SK-N-SH (cell line): Measurements from ENCODE around the gene CDK10. TPM values are rescaled to one million over a fixed set of nuclear protein-coding genes. Genes with fewer than 3 reads are reported as not detected.

ENCODE experiments used
- CTCF ChIA-PET: fragments of 300-600, 350-600 bp; formaldehyde crosslinking; extraction: SDS; loops from one replicate; lab custom pipeline; 2021; lab: Yijun Ruan, JAX
- POLR2A ChIA-PET: fragments of 350-600 bp; sonication (Branson Sonifier 250); formaldehyde crosslinking; extraction: SDS; loops from one replicate; lab custom pipeline; 2020; ENCODE audit warnings: antibody characterized with exemption, inconsistent platforms; lab: Yijun Ruan, JAX
- DNase-seq: peaks from one replicate; pipeline ENCODE4 v3.0.0; 2012
- H2AFZ ChIP-seq: fragments of 200-600 bp; sonication (generic); 2 replicates; pipeline ENCODE4 v1.8.1; 2016; ENCODE audit warnings: antibody characterized with exemption, mild to moderate bottlenecking, low read depth
- H3F3A ChIP-seq: fragments of 200-600 bp; sonication (generic); replicated peaks from 2 replicates; pipeline ENCODE3; 2016; ENCODE audit warnings: antibody characterized with exemption, mild to moderate bottlenecking; ENCODE audit not compliant: insufficient read depth
- H3K27ac ChIP-seq, 2 experiments: fragments of 200-500 bp in 1 of 2; fragments of 200-600 bp in 1 of 2; sonication (Bioruptor generic) in 1 of 2; sonication (generic), shearing (Covaris generic) in 1 of 2; 2 replicates each; pipeline versions ENCODE4 v1.5.1 to v1.6.1; 2014 to 2016; ENCODE audit warnings: low read depth in 2 of 2, inconsistent platforms in 1 of 2, low read length in 1 of 2, mild to moderate bottlenecking in 1 of 2, mixed read lengths in 1 of 2
- H3K27me3 ChIP-seq: fragments of 200-600 bp; sonication (generic), shearing (Covaris generic); 2 replicates; pipeline ENCODE4 v1.6.1; 2016; ENCODE audit warnings: mixed run types; ENCODE audit not compliant: insufficient read depth
- H3K36me3 ChIP-seq, 2 experiments: fragments of 200-500 bp in 1 of 2; fragments of 200-600 bp in 1 of 2; sonication (Bioruptor generic) in 1 of 2; sonication (generic) in 1 of 2; replicated peaks in 1 of 2; 2 replicates each; pipeline versions ENCODE3 to v1.5.1; 2014 to 2016; ENCODE audit warnings: low read length in 1 of 2, mild to moderate bottlenecking in 1 of 2; ENCODE audit not compliant: insufficient read depth in 2 of 2, control insufficient read depth in 1 of 2
- H3K4me1 ChIP-seq, 2 experiments: fragments of 200-500 bp in 1 of 2; fragments of 200-600 bp in 1 of 2; sonication (Bioruptor generic) in 1 of 2; sonication (generic), shearing (Covaris generic) in 1 of 2; 2 replicates each; pipeline versions ENCODE4 v1.5.1 to v1.6.1; 2014 to 2016; ENCODE audit warnings: low read depth in 1 of 2, low read length in 1 of 2, mixed run types in 1 of 2; ENCODE audit not compliant: insufficient read depth in 2 of 2, control insufficient read depth in 1 of 2
- H3K4me2 ChIP-seq: fragments of 200-600 bp; sonication (generic), shearing (Covaris generic); 2 replicates; pipeline ENCODE4 v1.6.1; 2017; ENCODE audit warnings: mixed run types
- H3K4me3 ChIP-seq, 2 experiments: fragments of 200-500 bp in 1 of 2; fragments of 200-600 bp in 1 of 2; sonication (Bioruptor generic) in 1 of 2; sonication (generic), shearing (Covaris generic) in 1 of 2; 2 replicates each; pipeline versions ENCODE4 v1.5.1 to v1.8.1; 2014 to 2016; ENCODE audit warnings: low read depth in 2 of 2, inconsistent platforms in 1 of 2, low read length in 1 of 2, mild to moderate bottlenecking in 1 of 2, mixed read lengths in 1 of 2, moderate library complexity in 1 of 2
- H3K79me2 ChIP-seq: fragments of 200-600 bp; sonication (generic); 2 replicates; pipeline ENCODE4 v1.8.1; 2017; ENCODE audit warnings: mild to moderate bottlenecking; ENCODE audit not compliant: insufficient read depth
- H3K9ac ChIP-seq: fragments of 200-600 bp; sonication (generic); 2 replicates; pipeline ENCODE4 v1.6.1; 2017; ENCODE audit warnings: mixed run types
- H3K9me2 ChIP-seq: fragments of 200-600 bp; sonication (generic); 2 replicates; pipeline ENCODE4 v1.6.1; 2017; ENCODE audit warnings: mixed run types
- H3K9me3 ChIP-seq: fragments of 200-600 bp; sonication (generic); 2 replicates; pipeline ENCODE4 v1.6.1; 2017; ENCODE audit warnings: mixed run types, mild to moderate bottlenecking, moderate library complexity
- H4K20me1 ChIP-seq: fragments of 200-600 bp; sonication (generic); 2 replicates; pipeline ENCODE4 v1.6.1; 2017; ENCODE audit warnings: mild to moderate bottlenecking, mixed run types; ENCODE audit not compliant: insufficient read depth
- EZH2phosphoT487 ChIP-seq: fragments of 200-600 bp; sonication (generic); IDR thresholded peaks from 2 replicates; pipeline ENCODE4 v1.6.1; 2017; ENCODE audit warnings: low read depth, mixed run types, mild to moderate bottlenecking, antibody characterized with exemption, moderate library complexity, borderline replicate concordance
- FOSL2 ChIP-seq: IDR thresholded peaks from 2 replicates; pipeline ENCODE4 v1.4.0; 2012; ENCODE audit warnings: low read depth, mild to moderate bottlenecking, moderate library complexity, borderline replicate concordance
- FOXJ3 ChIP-seq: sonication (generic); formaldehyde crosslinking; IDR thresholded peaks from 2 replicates; pipeline ENCODE4 v1.5.1; 2020; ENCODE audit warnings: mild to moderate bottlenecking, missing genetic modification reagents
- FOXM1 ChIP-seq: IDR thresholded peaks from 2 replicates; pipeline ENCODE4 v1.4.0; 2012; ENCODE audit warnings: low read depth, mild to moderate bottlenecking
- GABPA ChIP-seq: IDR thresholded peaks from 2 replicates; pipeline ENCODE4 v1.4.0; 2012; ENCODE audit warnings: low read depth, mild to moderate bottlenecking
- GATA2 ChIP-seq: sonication (generic); formaldehyde crosslinking; IDR thresholded peaks from 2 replicates; pipeline ENCODE4 v1.5.0; 2020; ENCODE audit warnings: mild to moderate bottlenecking, missing genetic modification reagents
- JUND ChIP-seq: IDR thresholded peaks from 2 replicates; pipeline ENCODE4 v1.4.0; 2012
- POLR2AphosphoS5 ChIP-seq: IDR thresholded peaks from 2 replicates; pipeline ENCODE4 v1.6.1; 2012; ENCODE audit warnings: low read depth, low read length
- RCOR1 ChIP-seq: fragments of 150-350 bp; IDR thresholded peaks from 2 replicates; pipeline ENCODE4 v1.6.1; 2017; ENCODE audit warnings: antibody characterized with exemption, low read length
- RXRA ChIP-seq: IDR thresholded peaks from 2 replicates; pipeline ENCODE4 v1.4.0; 2012; ENCODE audit warnings: low read depth, mild to moderate bottlenecking, borderline replicate concordance
- SIN3A ChIP-seq: IDR thresholded peaks from 2 replicates; pipeline ENCODE4 v1.6.1; 2012; ENCODE audit warnings: low read depth, mild to moderate bottlenecking, low read length, moderate library complexity, borderline replicate concordance
- TAF1 ChIP-seq: IDR thresholded peaks from 2 replicates; pipeline ENCODE4 v1.6.1; 2012; ENCODE audit warnings: low read depth, mild to moderate bottlenecking, low read length, moderate library complexity, borderline replicate concordance
- YY1 ChIP-seq: IDR thresholded peaks from 2 replicates; pipeline ENCODE4 v1.4.0; 2012; ENCODE audit warnings: low read depth, mild to moderate bottlenecking
- WGBS: methylation state at CpG from one replicate; pipeline ENCODE4 v1.1.6; 2017; ENCODE audit warnings: low lambda C conversion rate; 5-methylcytosine and 5-hydroxymethylcytosine counted together
- polyA plus RNA-seq, 3 experiments: library from polyadenylated mRNA; depleted of rRNA; stranded (reverse); fragments of >200 nt; gene quantifications; 2 replicates each; pipeline ENCODE4 v1.2.3, GENCODE V29; 2012
- TF ChIP-seq, protein P1 (sequence below): IDR thresholded peaks from 2 replicates; pipeline ENCODE4 v1.4.0; 2012; ENCODE audit warnings: low read depth
- TF ChIP-seq, protein P2 (sequence below): IDR thresholded peaks from 2 replicates; pipeline ENCODE4; 2012
- TF ChIP-seq, protein P3 (sequence below): fragments of 150-350 bp; IDR thresholded peaks from 2 replicates; pipeline ENCODE4 v1.6.1; 2017; ENCODE audit warnings: antibody characterized with exemption, low read length, low read depth, borderline replicate concordance
- TF ChIP-seq, protein P4 (sequence below): IDR thresholded peaks from 2 replicates; pipeline ENCODE4 v1.4.0; 2012; ENCODE audit warnings: low read depth, borderline replicate concordance
- TF ChIP-seq, protein P5 (sequence below): fragments of 200-600 bp; sonication (generic); IDR thresholded peaks from 2 replicates; pipeline ENCODE4 v1.6.1; 2017; ENCODE audit warnings: antibody characterized with exemption, mild to moderate bottlenecking, moderate library complexity

The CDK10 gene
- polyA plus RNA-seq, 1 of the 3 experiments (the other 2 are of a cell fraction): 84.7 TPM

DNA sequence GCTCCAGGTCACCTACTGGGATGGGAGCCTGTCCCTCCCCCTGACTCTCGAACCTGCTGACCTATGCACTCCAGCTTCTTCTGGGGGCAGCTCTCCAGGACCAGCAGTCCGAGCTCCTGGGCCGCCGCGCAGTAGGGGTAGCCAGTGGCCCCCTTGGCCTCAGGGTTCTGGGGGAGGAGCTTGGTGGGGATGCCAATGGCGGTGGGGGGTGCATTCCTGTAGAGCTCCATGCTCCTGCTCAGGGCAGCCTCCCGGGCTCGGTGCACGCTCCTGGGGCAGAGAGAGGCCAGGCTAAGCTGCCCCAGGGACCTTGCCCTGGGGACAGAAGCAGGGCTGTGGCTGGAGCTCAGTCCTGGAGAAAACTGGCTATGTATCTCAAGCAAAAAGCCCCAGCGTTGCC is 22.7 kb downstream of the CDK10 start:
- Histone ChIP-seq H2AFZ (no peak overlapping the region), H3K9me2 (no peaks in the 10 kb centered on the region), H3K4me1 (peaks cover 0 to 3% of the 10 kb centered on the region in 2 experiments; a peak in 1 of 4 replicates), H3K9me3 (no peaks in the 10 kb centered on the region), H3K79me2 (peaks cover 17% of the 10 kb centered on the region), H3F3A (peaks cover 6% of the 10 kb centered on the region), H3K36me3 (peaks cover 0 to 1% of the 10 kb centered on the region in 2 experiments), H3K4me2 (no peak overlapping the region), H4K20me1 (no peaks in the 10 kb centered on the region), H3K27me3 (no peaks in the 10 kb centered on the region), H3K9ac (no peak overlapping the region), H3K4me3 (no peak overlapping the region), H3K27ac (no peak overlapping the region)
- ChIA-PET CTCF (interaction anchor here (0.9 to 3.0 kb wide), 5 partner anchors 9 to 310 kb away, joined by 3 to 14 read pairs (median 3); partner anchors contain the start of gene DBNDD1), POLR2A (interaction anchor here (1.7 kb wide), 1 partner anchor 9 kb away, joined by 5 read pairs; no protein-coding TSS in a partner anchor)
- DNase-seq: no peak
- WGBS: 95% methylated on average over 6 of the region's 10 CpGs
- TF ChIP-seq, protein P1, sequence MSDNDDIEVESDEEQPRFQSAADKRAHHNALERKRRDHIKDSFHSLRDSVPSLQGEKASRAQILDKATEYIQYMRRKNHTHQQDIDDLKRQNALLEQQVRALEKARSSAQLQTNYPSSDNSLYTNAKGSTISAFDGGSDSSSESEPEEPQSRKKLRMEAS: no peak
- TF ChIP-seq FOXM1 (no peak), SIN3A (no peak), YY1 (no peak), GABPA (no peak), GATA2 (CRISPR knock-in tag) (no peak), TAF1 (no peak), RCOR1 (no peak), FOXJ3 (CRISPR knock-in tag) (no peak), EZH2phosphoT487 (no peak), RXRA (no peak), JUND (no peak), POLR2AphosphoS5 (no peak), FOSL2 (no peak)
- TF ChIP-seq, protein P2, sequence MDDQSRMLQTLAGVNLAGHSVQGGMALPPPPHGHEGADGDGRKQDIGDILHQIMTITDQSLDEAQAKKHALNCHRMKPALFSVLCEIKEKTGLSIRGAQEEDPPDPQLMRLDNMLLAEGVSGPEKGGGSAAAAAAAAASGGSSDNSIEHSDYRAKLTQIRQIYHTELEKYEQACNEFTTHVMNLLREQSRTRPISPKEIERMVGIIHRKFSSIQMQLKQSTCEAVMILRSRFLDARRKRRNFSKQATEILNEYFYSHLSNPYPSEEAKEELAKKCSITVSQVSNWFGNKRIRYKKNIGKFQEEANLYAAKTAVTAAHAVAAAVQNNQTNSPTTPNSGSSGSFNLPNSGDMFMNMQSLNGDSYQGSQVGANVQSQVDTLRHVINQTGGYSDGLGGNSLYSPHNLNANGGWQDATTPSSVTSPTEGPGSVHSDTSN: no peak
- TF ChIP-seq, protein P3, sequence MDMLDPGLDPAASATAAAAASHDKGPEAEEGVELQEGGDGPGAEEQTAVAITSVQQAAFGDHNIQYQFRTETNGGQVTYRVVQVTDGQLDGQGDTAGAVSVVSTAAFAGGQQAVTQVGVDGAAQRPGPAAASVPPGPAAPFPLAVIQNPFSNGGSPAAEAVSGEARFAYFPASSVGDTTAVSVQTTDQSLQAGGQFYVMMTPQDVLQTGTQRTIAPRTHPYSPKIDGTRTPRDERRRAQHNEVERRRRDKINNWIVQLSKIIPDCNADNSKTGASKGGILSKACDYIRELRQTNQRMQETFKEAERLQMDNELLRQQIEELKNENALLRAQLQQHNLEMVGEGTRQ: no peak
- TF ChIP-seq, protein P4, sequence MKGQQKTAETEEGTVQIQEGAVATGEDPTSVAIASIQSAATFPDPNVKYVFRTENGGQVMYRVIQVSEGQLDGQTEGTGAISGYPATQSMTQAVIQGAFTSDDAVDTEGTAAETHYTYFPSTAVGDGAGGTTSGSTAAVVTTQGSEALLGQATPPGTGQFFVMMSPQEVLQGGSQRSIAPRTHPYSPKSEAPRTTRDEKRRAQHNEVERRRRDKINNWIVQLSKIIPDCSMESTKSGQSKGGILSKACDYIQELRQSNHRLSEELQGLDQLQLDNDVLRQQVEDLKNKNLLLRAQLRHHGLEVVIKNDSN: no peak
- TF ChIP-seq, protein P5, sequence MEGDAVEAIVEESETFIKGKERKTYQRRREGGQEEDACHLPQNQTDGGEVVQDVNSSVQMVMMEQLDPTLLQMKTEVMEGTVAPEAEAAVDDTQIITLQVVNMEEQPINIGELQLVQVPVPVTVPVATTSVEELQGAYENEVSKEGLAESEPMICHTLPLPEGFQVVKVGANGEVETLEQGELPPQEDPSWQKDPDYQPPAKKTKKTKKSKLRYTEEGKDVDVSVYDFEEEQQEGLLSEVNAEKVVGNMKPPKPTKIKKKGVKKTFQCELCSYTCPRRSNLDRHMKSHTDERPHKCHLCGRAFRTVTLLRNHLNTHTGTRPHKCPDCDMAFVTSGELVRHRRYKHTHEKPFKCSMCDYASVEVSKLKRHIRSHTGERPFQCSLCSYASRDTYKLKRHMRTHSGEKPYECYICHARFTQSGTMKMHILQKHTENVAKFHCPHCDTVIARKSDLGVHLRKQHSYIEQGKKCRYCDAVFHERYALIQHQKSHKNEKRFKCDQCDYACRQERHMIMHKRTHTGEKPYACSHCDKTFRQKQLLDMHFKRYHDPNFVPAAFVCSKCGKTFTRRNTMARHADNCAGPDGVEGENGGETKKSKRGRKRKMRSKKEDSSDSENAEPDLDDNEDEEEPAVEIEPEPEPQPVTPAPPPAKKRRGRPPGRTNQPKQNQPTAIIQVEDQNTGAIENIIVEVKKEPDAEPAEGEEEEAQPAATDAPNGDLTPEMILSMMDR: no peak
